GM18526 (cell line): Measurements from ENCODE around the gene GABRR2.

ENCODE experiments used
- POLR2A ChIP-seq: IDR thresholded peaks from 3 replicates; pipeline ENCODE4 v1.6.1; 2011; ENCODE audit not compliant: insufficient read length; ENCODE audit errors: extremely low read depth

Gene GABRR2

GRCh38 chr6:89260310-89260709 is 54.8 kb downstream of the GABRR2 start:
- TF ChIP-seq POLR2A = no peak

- TF ChIP-seq POLR2A = no peak
These were observed 56.2 kb downstream of the GABRR2 start for GRCh38 chr6:89258912-89259311.

DNA sequence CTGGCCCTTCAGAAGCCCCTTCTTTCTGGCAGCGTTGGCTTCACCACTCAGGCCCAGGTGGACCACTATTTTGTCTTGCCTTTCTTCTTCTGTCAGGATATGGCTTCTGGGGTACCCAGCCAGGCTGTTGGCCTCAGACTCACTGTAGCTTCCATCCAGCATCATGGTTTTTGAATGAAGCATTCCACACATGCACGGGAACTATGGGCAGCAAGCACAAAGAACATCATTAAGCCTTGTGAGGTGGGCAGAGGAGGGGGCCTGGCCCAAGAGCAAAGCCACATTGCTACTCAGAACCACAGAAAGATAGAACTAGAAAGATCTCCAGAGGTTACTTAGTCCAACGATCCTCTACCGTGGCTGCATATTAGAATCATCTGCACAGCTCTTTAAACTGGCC is 57.3 kb downstream of the GABRR2 start:
- no peak for TF ChIP-seq POLR2A

GRCh38 chr6:89257346-89257745 is 57.8 kb downstream of the GABRR2 start:
- TF ChIP-seq POLR2A = no peak

DNA sequence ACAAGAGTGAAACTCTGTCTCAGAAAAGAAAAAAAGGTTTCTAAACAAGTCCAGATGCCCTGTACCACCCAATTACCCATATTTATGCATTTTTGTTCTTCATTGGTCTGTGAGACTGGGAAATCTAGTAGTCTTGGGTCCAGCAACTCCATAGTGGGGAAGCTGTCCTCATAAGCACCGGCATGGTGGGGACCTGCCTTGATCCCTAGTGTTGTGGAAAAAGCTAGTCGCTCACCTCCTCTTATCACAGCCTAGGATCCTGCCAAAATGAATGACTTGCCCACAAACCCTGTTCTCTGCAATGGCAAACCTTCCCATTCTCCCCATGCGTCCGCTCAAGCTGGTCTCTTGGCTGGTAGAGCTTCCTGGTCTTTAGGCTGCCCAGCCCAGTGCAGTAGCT is 59.7 kb downstream of the GABRR2 start:
- no peak for TF ChIP-seq POLR2A

- TF ChIP-seq POLR2A = no peak
These were observed 60.5 kb downstream of the GABRR2 start for GRCh38 chr6:89254569-89254968.

- no peak for TF ChIP-seq POLR2A
These were observed 62.2 kb downstream of the GABRR2 start for GRCh38 chr6:89252907-89253306.

GRCh38 chr6:89251976-89252375 is 63.1 kb downstream of the GABRR2 start:
- no peak for TF ChIP-seq POLR2A

DNA sequence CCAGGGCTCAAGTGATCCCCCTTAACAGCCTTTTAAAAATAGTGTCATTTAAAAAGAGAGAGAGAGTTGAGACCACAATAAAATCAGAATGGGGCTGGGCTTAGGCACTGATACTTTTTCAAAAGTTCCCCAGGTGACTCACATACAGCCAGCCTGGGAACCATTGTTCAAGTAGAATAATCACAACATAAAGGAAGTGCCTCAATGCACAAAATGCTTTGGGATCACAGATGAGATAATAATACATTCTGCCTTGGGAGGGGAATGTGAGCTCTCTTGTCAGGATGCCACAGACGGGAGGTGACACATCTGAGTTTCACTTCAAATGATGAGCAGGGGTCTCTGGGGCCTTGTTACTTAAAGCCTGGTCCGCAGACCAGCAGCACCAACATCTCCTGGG is 63.9 kb downstream of the GABRR2 start:
- TF ChIP-seq POLR2A = no peak

DNA sequence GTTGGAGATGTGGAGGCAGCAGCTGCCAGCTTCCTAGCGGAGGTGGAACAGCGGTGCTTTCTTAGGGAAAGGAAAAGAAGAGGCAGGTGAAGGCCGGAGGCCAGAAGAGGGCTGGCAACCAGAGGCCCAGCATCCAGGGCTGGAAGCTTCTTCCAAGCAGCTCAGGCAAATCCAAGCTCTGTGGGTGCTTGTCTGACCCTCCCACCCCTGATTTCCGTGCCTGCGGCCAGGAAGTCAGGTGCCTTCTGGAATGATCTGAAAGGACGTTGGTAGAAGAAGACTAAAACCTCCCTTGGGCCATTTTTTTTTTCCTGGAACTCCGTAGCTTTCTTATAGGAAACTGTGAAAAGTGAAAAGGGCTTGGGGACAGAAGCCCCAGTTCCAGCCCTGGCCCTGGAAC is 64.9 kb downstream of the GABRR2 start:
- TF ChIP-seq POLR2A = no peak

DNA sequence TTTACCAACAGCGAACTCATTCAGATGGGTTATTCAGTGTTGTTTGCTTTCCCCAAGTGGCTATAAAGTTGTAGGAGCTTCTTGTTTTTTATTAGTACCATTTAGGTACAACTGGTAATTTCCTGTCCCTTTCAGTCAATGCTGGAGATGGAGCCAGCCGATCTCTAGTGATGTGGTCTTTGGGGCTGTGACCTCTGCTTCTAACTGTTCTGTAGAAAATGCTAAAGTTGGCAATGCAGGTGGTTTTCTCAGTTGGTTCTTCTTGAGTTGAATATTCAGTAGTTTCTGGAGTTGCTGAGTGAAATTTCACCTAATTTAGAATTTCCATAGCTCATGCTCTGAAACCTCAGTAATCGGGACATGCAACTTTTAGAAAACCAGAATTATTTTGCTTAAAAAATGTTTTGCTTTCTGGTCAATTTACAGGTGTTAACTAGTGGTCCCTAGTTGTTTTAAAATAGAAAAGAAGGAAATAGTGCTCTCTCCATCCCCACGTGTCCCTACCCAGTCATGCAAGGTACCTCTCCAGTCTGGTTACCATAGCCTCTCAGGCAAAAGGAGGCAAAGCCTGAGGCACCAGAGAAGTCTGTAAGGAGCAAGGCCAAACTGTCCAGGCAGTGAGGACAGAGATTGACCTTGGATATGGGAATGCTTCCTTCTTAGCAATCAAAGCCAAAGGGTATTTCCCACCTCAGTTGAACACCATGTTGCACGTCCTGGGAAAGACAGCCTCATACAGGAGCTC is 70.7 kb downstream of the GABRR2 start:
- TF ChIP-seq POLR2A = no peak

DNA sequence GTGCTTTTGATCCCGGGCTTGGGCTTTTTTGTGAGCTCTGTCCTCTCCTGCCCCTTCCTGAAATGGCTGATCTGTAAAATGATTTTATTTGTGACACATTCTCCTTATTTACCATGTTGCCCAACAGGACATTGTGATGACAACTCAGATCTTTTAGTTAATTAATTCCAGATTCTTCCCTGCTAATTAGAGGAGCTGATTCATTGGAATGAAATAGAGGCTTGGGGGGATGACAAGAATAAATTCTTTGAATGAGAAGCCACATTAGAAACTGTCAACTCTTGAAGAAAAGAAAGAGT is 71.8 kb downstream of the GABRR2 start:
- no peak for TF ChIP-seq POLR2A

GRCh38 chr6:89242574-89243330 is 72.3 kb downstream of the GABRR2 start:
- no peak for TF ChIP-seq POLR2A

- no peak for TF ChIP-seq POLR2A
These were observed 75.8 kb downstream of the GABRR2 start for GRCh38 chr6:89239338-89239737.

DNA sequence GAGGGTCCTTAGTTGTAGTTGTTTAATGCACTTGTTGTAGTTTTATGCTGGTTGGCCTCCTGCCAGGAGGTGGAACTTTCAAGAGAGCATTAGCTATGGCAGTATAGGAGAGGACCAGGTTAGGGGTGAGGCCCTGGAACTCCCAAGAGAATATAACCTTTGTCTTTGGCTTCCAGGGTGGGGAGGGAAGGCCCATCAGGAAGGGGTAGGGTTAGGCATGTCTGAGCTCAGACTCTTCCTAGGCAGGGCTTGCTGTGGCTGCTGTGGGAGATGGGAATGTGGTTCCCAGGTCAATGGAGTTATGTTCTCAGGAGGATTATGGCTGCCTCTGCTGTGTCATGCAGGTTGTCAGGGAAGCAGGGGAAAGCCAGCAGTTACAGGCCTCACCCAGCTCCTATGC is 77.9 kb downstream of the GABRR2 start:
- TF ChIP-seq POLR2A = no peak

- TF ChIP-seq POLR2A = no peak
These were observed 92.4 kb downstream of the GABRR2 start for GRCh38 chr6:89222712-89223039.
